Measurements from ENCODE around the gene GABRD. TPM values are rescaled to one million over a fixed set of nuclear protein-coding genes. Genes with fewer than 3 reads are reported as not detected.

The GABRD gene
- total RNA-seq, 3 donors from 2014 or later (not counting 1 experiment from before 2014, with no cell fraction given): 0.19 to 0.33 TPM; not detected in 1

GRCh38 chr1:2038229-2038628, 19.1 kb downstream of the GABRD start:
- intact Hi-C loops (cut with micrococcal nuclease): no loop called here
- H3K36me3 Mint-ChIP-seq: no peaks in the 10 kb centered on the region
- no peaks in the 10 kb centered on the region for H3K9me3 Mint-ChIP-seq
- 93% methylated on average over 8 of the region's 8 CpGs for WGBS (ENCODE audit: insufficient coverage)
- Histone ChIP-seq H3K4me1 (ENCODE audit: control insufficient read depth, insufficient read depth, low read length) (no peaks in the 10 kb centered on the region), H3K27ac (ENCODE audit: low read length) (no peak overlapping the region), H3K9me3 (ENCODE audit: control insufficient read depth, insufficient read depth, low read length) (no peaks in the 10 kb centered on the region), H3K4me3 (ENCODE audit: low read length) (no peak overlapping the region), H3K27me3 (ENCODE audit: control insufficient read depth, insufficient read depth, low read length) (no peaks in the 10 kb centered on the region), H3K36me3 (ENCODE audit: control insufficient read depth, insufficient read depth, low read length) (no peaks in the 10 kb centered on the region)
- H3K27me3 Mint-ChIP-seq (ENCODE audit: low read depth in 2 of 2): peaks cover 0 to 3% of the 10 kb centered on the region in 2 donors
- no peak overlapping the region for H3K4me3 Mint-ChIP-seq
- H3K27ac Mint-ChIP-seq: no peak overlapping the region
- no peak for TF ChIP-seq CTCF (IDR thresholded peaks at IDR 0.05)
- no peaks in the 10 kb centered on the region for H3K4me1 Mint-ChIP-seq
- ATAC-seq: no peak
- no peak for DNase-seq

- no peak overlapping the region for H3K4me3 ChIP-seq (ENCODE audit: low read length)
- no peaks in the 10 kb centered on the region for H3K36me3 Mint-ChIP-seq
- 92% methylated on average over 8 of the region's 8 CpGs for WGBS (ENCODE audit: insufficient coverage)
- H3K4me1 Mint-ChIP-seq: peaks cover 0 to 6% of the 10 kb centered on the region in 2 donors
- H3K27ac Mint-ChIP-seq: no peak overlapping the region
- DNase-seq (no peak), ATAC-seq (no peak)
- no peaks in the 10 kb centered on the region for H3K27me3 ChIP-seq (ENCODE audit: control insufficient read depth, insufficient read depth, low read length)
- no peak overlapping the region for H3K27ac ChIP-seq (ENCODE audit: low read length)
- TF ChIP-seq CTCF (IDR thresholded peaks at IDR 0.05): no peak
- H3K27me3 Mint-ChIP-seq (ENCODE audit: low read depth in 2 of 2): peaks cover 0 to 5% of the 10 kb centered on the region in 2 donors
- intact Hi-C loops (cut with micrococcal nuclease): no loop called here
- no peaks in the 10 kb centered on the region for H3K9me3 Mint-ChIP-seq
- H3K4me1 ChIP-seq (ENCODE audit: control insufficient read depth, insufficient read depth, low read length): no peaks in the 10 kb centered on the region
- H3K4me3 Mint-ChIP-seq: no peak overlapping the region
- H3K9me3 ChIP-seq (ENCODE audit: control insufficient read depth, insufficient read depth, low read length): no peaks in the 10 kb centered on the region
- H3K36me3 ChIP-seq (ENCODE audit: control insufficient read depth, insufficient read depth, low read length): no peaks in the 10 kb centered on the region
Observed at GRCh38 chr1:2039251-2039650, 20.1 kb downstream of the GABRD start.

GRCh38 chr1:2041305-2041704, 22.2 kb downstream of the GABRD start:
- no peak overlapping the region for H3K4me3 ChIP-seq (ENCODE audit: low read length)
- peaks cover 0 to 11% of the 10 kb centered on the region in 2 donors for H3K27me3 Mint-ChIP-seq (ENCODE audit: low read depth in 2 of 2)
- intact Hi-C loops (cut with micrococcal nuclease): no loop called here
- peaks cover 10 to 17% of the 10 kb centered on the region in 2 donors for H3K4me1 Mint-ChIP-seq
- H3K36me3 ChIP-seq (ENCODE audit: control insufficient read depth, insufficient read depth, low read length): no peaks in the 10 kb centered on the region
- H3K9me3 ChIP-seq (ENCODE audit: control insufficient read depth, insufficient read depth, low read length): no peaks in the 10 kb centered on the region
- no peaks in the 10 kb centered on the region for H3K27me3 ChIP-seq (ENCODE audit: control insufficient read depth, insufficient read depth, low read length)
- DNase-seq: no peak
- no peak for TF ChIP-seq CTCF (IDR thresholded peaks at IDR 0.05)
- no peak overlapping the region for H3K4me3 Mint-ChIP-seq
- H3K9me3 Mint-ChIP-seq: no peaks in the 10 kb centered on the region
- 67% methylated on average over 15 of the region's 15 CpGs for WGBS (ENCODE audit: insufficient coverage)
- peaks cover 9% of the 10 kb centered on the region for H3K4me1 ChIP-seq (ENCODE audit: control insufficient read depth, insufficient read depth, low read length)
- H3K27ac Mint-ChIP-seq: no peak overlapping the region
- no peaks in the 10 kb centered on the region for H3K36me3 Mint-ChIP-seq
- no peak overlapping the region for H3K27ac ChIP-seq (ENCODE audit: low read length)
- no peak for ATAC-seq

GRCh38 chr1:2041887-2042286, 22.7 kb downstream of the GABRD start:
- intact Hi-C loops (cut with micrococcal nuclease): no loop called here

More at GRCh38 chr1:2041887-2042286, 22.7 kb downstream of the GABRD start:
- H3K27me3 ChIP-seq (ENCODE audit: control insufficient read depth, insufficient read depth, low read length): peaks cover 4% of the 10 kb centered on the region
- no peak overlapping the region for H3K4me3 Mint-ChIP-seq
- no peak overlapping the region for H3K4me3 ChIP-seq (ENCODE audit: low read length)
- no peaks in the 10 kb centered on the region for H3K9me3 Mint-ChIP-seq
- no peak for TF ChIP-seq CTCF (IDR thresholded peaks at IDR 0.05)
- no peaks in the 10 kb centered on the region for H3K36me3 ChIP-seq (ENCODE audit: control insufficient read depth, insufficient read depth, low read length)
- DNase-seq (no peak), ATAC-seq (no peak)
- H3K4me1 Mint-ChIP-seq: peaks cover 10 to 17% of the 10 kb centered on the region in 2 donors
- peaks cover 13% of the 10 kb centered on the region for H3K4me1 ChIP-seq (ENCODE audit: control insufficient read depth, insufficient read depth, low read length)
- no peak overlapping the region for H3K27ac Mint-ChIP-seq
- no peaks in the 10 kb centered on the region for H3K9me3 ChIP-seq (ENCODE audit: control insufficient read depth, insufficient read depth, low read length)
- H3K36me3 Mint-ChIP-seq: no peaks in the 10 kb centered on the region
- WGBS (ENCODE audit: insufficient coverage): 82% methylated on average over 4 of the region's 4 CpGs
- peaks cover 0 to 15% of the 10 kb centered on the region in 2 donors for H3K27me3 Mint-ChIP-seq (ENCODE audit: low read depth in 2 of 2)
- H3K27ac ChIP-seq (ENCODE audit: low read length): no peak overlapping the region

All from natural killer cell (primary cell).